Ovary (tissue), 3 donors: Measurements from ENCODE around the gene ALDH3A1.
"Not testable (repeated sequence)": the region's sequence is repeated elsewhere in the genome, so short reads cannot be mapped to it uniquely, and the experiment has no call there.

Experiments
- CTCF ChIP-seq, 3 donors: fragments of 450-650 bp in 2 of 3; fragments of 200-600 bp in 1 of 3; IDR thresholded peaks; one replicate each; pipeline versions ENCODE4 v1.5.1 to v1.8.0; 2016 to 2022; ENCODE audit warnings: antibody characterized with exemption in 3 of 3, mild to moderate bottlenecking in 1 of 3
- EP300 ChIP-seq: sonication (generic); formaldehyde crosslinking; IDR thresholded peaks from one replicate; pipeline ENCODE4 v1.6.1; 2017; ENCODE audit warnings: antibody characterized with exemption
- donor health status: DM: no; HTN: no; CAD: no.

GRCh38 chr17:19763991-19764390 lies 15.9 kb upstream of the ALDH3A1 start:
- not testable (repeated sequence) for TF ChIP-seq CTCF (IDR thresholded peaks at IDR 0.05); EP300
